ENCODE data around the gene ARFGEF3.

GRCh38 chr6:138370631-138371451 lies 209.1 kb downstream of the ARFGEF3 start:
- TF ChIP-seq, protein P1, sequence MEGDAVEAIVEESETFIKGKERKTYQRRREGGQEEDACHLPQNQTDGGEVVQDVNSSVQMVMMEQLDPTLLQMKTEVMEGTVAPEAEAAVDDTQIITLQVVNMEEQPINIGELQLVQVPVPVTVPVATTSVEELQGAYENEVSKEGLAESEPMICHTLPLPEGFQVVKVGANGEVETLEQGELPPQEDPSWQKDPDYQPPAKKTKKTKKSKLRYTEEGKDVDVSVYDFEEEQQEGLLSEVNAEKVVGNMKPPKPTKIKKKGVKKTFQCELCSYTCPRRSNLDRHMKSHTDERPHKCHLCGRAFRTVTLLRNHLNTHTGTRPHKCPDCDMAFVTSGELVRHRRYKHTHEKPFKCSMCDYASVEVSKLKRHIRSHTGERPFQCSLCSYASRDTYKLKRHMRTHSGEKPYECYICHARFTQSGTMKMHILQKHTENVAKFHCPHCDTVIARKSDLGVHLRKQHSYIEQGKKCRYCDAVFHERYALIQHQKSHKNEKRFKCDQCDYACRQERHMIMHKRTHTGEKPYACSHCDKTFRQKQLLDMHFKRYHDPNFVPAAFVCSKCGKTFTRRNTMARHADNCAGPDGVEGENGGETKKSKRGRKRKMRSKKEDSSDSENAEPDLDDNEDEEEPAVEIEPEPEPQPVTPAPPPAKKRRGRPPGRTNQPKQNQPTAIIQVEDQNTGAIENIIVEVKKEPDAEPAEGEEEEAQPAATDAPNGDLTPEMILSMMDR (IDR thresholded peaks at IDR 0.05; ENCODE audit: insufficient read depth, low read depth, low read length) = no peak
- TF ChIP-seq EZH2 (IDR thresholded peaks at IDR 0.05; ENCODE audit: insufficient read depth, low read length) = no peak

All from astrocyte (in vitro differentiated cells and primary cell).